HepG2 (cell line): ENCODE measurements around the gene CPXM2. TPM values are rescaled to one million over a fixed set of nuclear protein-coding genes. Genes with fewer than 3 reads are reported as not detected.

Experiments used
- ATAC-seq: fragments of 200-7000 bp; cut with Tn5 transposase; 3 replicates; pipeline ENCODE4 v1.9.1; 2020; ENCODE audit warnings: mild to moderate bottlenecking, moderate library complexity
- BruUV-seq: library from RNA; stranded (reverse); fragments of 400-500 nt; replicated peaks from 2 replicates; lab custom pipeline; 2021; lab: Mats Ljungman, UMichigan
- CTCF ChIA-PET: fragments of 300-600 bp; formaldehyde crosslinking; extraction: SDS; loops from one replicate; lab custom pipeline; 2021; ENCODE audit warnings: low total read pairs, inconsistent platforms, low intra/inter-chr PET ratio; lab: Yijun Ruan, JAX
- POLR2A ChIA-PET: fragments of 350-600 bp; sonication (Branson Sonifier 250); formaldehyde crosslinking; loops from one replicate; lab custom pipeline; 2020; ENCODE audit warnings: antibody characterized with exemption, inconsistent platforms; lab: Yijun Ruan, JAX
- DNase-seq: peaks from one replicate; pipeline ENCODE4 v3.0.0-alpha.2; 2015; ENCODE audit warnings: low spot score
- FAIRE-seq: peaks from 3 replicates; lab custom pipeline; 2011; peaks lifted over from hg19 to GRCh38; lab: Jason Lieb, UNC
- H2AFZ ChIP-seq: one replicate; pipeline ENCODE4 v1.6.1; 2011; ENCODE audit warnings: low read length, inconsistent platforms
- H3K27ac ChIP-seq: fragments of 300-600 bp; 3 replicates; pipeline ENCODE4 v1.8.0; 2011; ENCODE audit warnings: mixed run types, mild to moderate bottlenecking, mixed read lengths, low read length, inconsistent platforms; ENCODE audit not compliant: insufficient read depth; ENCODE audit errors: extremely low read length
- H3K27me3 ChIP-seq, 2 experiments: fragments of 200-600 bp in 1 of 2; 2 replicates in 1 of 2; 3 replicates in 1 of 2; pipeline versions ENCODE4 v1.6.0 to v1.8.0; 2011; ENCODE audit warnings: low read length in 2 of 2, mild to moderate bottlenecking in 2 of 2, moderate library complexity in 2 of 2, inconsistent platforms in 1 of 2; ENCODE audit not compliant: insufficient read depth in 2 of 2, control insufficient read depth in 1 of 2
- H3K36me3 ChIP-seq, 2 experiments: fragments of 200-600 bp in 1 of 2; replicated peaks in 1 of 2; 2 replicates in 1 of 2; 3 replicates in 1 of 2; pipeline versions ENCODE4 v1.5.1 to v1.8.0; 2011; ENCODE audit warnings: low read length in 2 of 2, inconsistent platforms in 1 of 2; ENCODE audit not compliant: insufficient read depth in 2 of 2, control insufficient read depth in 1 of 2
- H3K4me1 ChIP-seq: 2 replicates; pipeline ENCODE4 v1.5.1; 2012; ENCODE audit warnings: low read length, inconsistent platforms; ENCODE audit not compliant: insufficient read depth
- H3K4me2 ChIP-seq: 2 replicates; pipeline ENCODE4 v1.6.0; 2011; ENCODE audit warnings: low read depth, low read length, inconsistent platforms
- H3K4me3 ChIP-seq, 3 experiments: fragments of 200-600 bp in 1 of 3; sonication (generic), shearing (Covaris generic) in 1 of 3; replicated peaks in 1 of 3; 2 replicates each; pipeline ENCODE4 v1.5.1; 2011 to 2016; ENCODE audit warnings: low read length in 3 of 3, inconsistent platforms in 2 of 3, low read depth in 2 of 3, mild to moderate bottlenecking in 2 of 3, control low read depth in 1 of 3, mixed read lengths in 1 of 3; ENCODE audit not compliant: insufficient read depth in 1 of 3
- H3K79me2 ChIP-seq: one replicate; pipeline ENCODE4 v1.6.1; 2011; ENCODE audit warnings: low read length, inconsistent platforms; ENCODE audit not compliant: insufficient read depth
- H3K9ac ChIP-seq: 2 replicates; pipeline ENCODE4 v1.6.0; 2011; ENCODE audit warnings: mild to moderate bottlenecking, low read depth, low read length, inconsistent platforms; ENCODE audit not compliant: insufficient read depth
- H3K9me3 ChIP-seq: 2 replicates; pipeline ENCODE4 v1.5.1; 2012; ENCODE audit warnings: mild to moderate bottlenecking, low read length
- H4K20me1 ChIP-seq: 2 replicates; pipeline ENCODE4 v1.6.0; 2011; ENCODE audit warnings: inconsistent platforms, mild to moderate bottlenecking, low read length, moderate library complexity; ENCODE audit not compliant: insufficient read depth
- ARNT ChIP-seq: fragments of 450-650 bp; IDR thresholded peaks from 2 replicates; pipeline ENCODE4 v1.6.1; 2017
- DZIP1 ChIP-seq: sonication (generic); formaldehyde crosslinking; IDR thresholded peaks from 2 replicates; pipeline ENCODE4 v1.5.0; 2020; ENCODE audit warnings: mild to moderate bottlenecking, missing genetic modification reagents
- FOXK2 ChIP-seq: fragments of 450-650 bp; IDR thresholded peaks from 2 replicates; pipeline ENCODE4 v1.6.1; 2016
- HHEX ChIP-seq: IDR thresholded peaks from 2 replicates; pipeline ENCODE4 v1.6.1; 2016; ENCODE audit warnings: control low read depth
- RFXAP ChIP-seq: sonication (generic); formaldehyde crosslinking; IDR thresholded peaks from 2 replicates; pipeline ENCODE4 v1.4.0; 2020; ENCODE audit warnings: missing genetic modification reagents, borderline replicate concordance
- SMYD3 ChIP-seq: sonication (generic); formaldehyde crosslinking; IDR thresholded peaks from 2 replicates; pipeline ENCODE4 v1.8.1; 2023; ENCODE audit warnings: mild to moderate bottlenecking, missing genetic modification reagents
- SOX5 ChIP-seq: IDR thresholded peaks from 2 replicates; pipeline ENCODE4 v1.6.1; 2016; ENCODE audit warnings: borderline replicate concordance
- ZNF775 ChIP-seq: sonication (generic); formaldehyde crosslinking; IDR thresholded peaks from 2 replicates; pipeline ENCODE4 v1.4.0; 2020; ENCODE audit warnings: missing genetic modification reagents, mild to moderate bottlenecking, moderate library complexity, borderline replicate concordance
- ZNF777 ChIP-seq: sonication (generic); formaldehyde crosslinking; IDR thresholded peaks from 2 replicates; pipeline ENCODE4 v1.4.0; 2020; ENCODE audit warnings: missing genetic modification reagents
- ZNF83 ChIP-seq: sonication (generic); formaldehyde crosslinking; IDR thresholded peaks from 2 replicates; pipeline ENCODE4 v1.4.0; 2020; ENCODE audit warnings: missing genetic modification reagents, mild to moderate bottlenecking, borderline replicate concordance
- WGBS: methylation state at CpG from one replicate; pipeline ENCODE4 v1.1.6; 2017; ENCODE audit warnings: low lambda C conversion rate; 5-methylcytosine and 5-hydroxymethylcytosine counted together
- in situ Hi-C: cut with HindIII; loops from 2 replicates; pipeline ENCODE4 v1.10.0; 2017; ENCODE audit warnings: low pct_unique_long_range_greater_than_20kb; ENCODE audit not compliant: extremely low pct_ligation_motif_present
- intact Hi-C: fragments of 100-400 bp; cut with micrococcal nuclease; formaldehyde crosslinking; loops from one replicate; pipeline ENCODE4 v1.10.0; 2022; ENCODE audit not compliant: unreplicated experiment
- polyA plus RNA-seq, 8 experiments: library from polyadenylated mRNA; depleted of rRNA in 3 of 8; stranded (reverse) in 7 of 8; unstranded in 1 of 8; fragments of >200 nt; fragmentation: Illumina TruSeq in 4 of 8; extraction: Trizol in 4 of 8; gene quantifications; 2 replicates each; pipeline versions ENCODE4 v1.2.1 to v1.2.3, GENCODE V29; 2011 to 2016; ENCODE audit warnings: low read depth in 4 of 8, missing spikeins in 1 of 8, mixed read lengths in 1 of 8; ENCODE audit not compliant: insufficient read depth in 1 of 8
- total RNA-seq, 5 experiments: library from RNA; depleted of rRNA; stranded (reverse); fragments of >200 nt; fragmentation: Illumina TruSeq; extraction: Trizol; gene quantifications; 2 replicates each; pipeline ENCODE4 v1.2.3, GENCODE V29; 2016; ENCODE audit warnings: low read depth in 1 of 5

The CPXM2 gene
- total and polyA plus RNA-seq, 2 of the 13 experiments (the other 11 are each of a cell fraction or from before 2014, with no cell fraction given) = 0.03 TPM; not detected in 1

GRCh38 chr10:123778719-123779517 is 112.7 kb downstream of the CPXM2 start:
- Histone ChIP-seq H3K27ac (no peak overlapping the region), H4K20me1 (no peaks in the 10 kb centered on the region), H3K9me3 (no peaks in the 10 kb centered on the region), H3K4me1 (no peaks in the 10 kb centered on the region), H3K9ac (no peak overlapping the region), H3K4me2 (no peak overlapping the region), H3K4me3 (no peak overlapping the region), H2AFZ (no peak overlapping the region), H3K36me3 (no peaks in the 10 kb centered on the region), H3K27me3 (peaks cover 2 to 26% of the 10 kb centered on the region in 2 experiments; a peak in 4 of 5 replicates), H3K79me2 (no peaks in the 10 kb centered on the region)
- in situ Hi-C loops (no loop called here), intact Hi-C loops (no loop called here)
- POLR2A ChIA-PET = no interaction called here
- CTCF ChIA-PET = no interaction called here
- WGBS = 39% methylated on average over 7 of the region's 7 CpGs
- ATAC-seq (no peak), DNase-seq (no peak), FAIRE-seq (no peak)
- TF ChIP-seq SMYD3 (CRISPR knock-in tag) (no peak), ZNF777 (CRISPR knock-in tag) (no peak), HHEX (CRISPR knock-in tag) (no peak), FOXK2 (no peak)
- BruUV-seq = no TSS peak

- no peaks in the 10 kb centered on the region for H3K9me3 ChIP-seq
- in situ Hi-C loops (no loop called here), intact Hi-C loops (no loop called here)
- no peaks in the 10 kb centered on the region for H3K36me3 ChIP-seq
- no peaks in the 10 kb centered on the region for H4K20me1 ChIP-seq
- no peak for ATAC-seq
- BruUV-seq = no TSS peak
- TF ChIP-seq SOX5 (no peak), ARNT (no peak), ZNF83 (CRISPR knock-in tag) (no peak), DZIP1 (CRISPR knock-in tag) (no peak), RFXAP (CRISPR knock-in tag) (no peak), ZNF775 (no peak)
- no peak overlapping the region for H3K9ac ChIP-seq
- H3K27ac ChIP-seq = no peak overlapping the region
- DNase-seq = no peak
- no peak overlapping the region for H3K4me3 ChIP-seq
- FAIRE-seq = no peak
- H3K4me2 ChIP-seq = no peak overlapping the region
- H3K79me2 ChIP-seq = no peaks in the 10 kb centered on the region
- ChIA-PET CTCF (no interaction called here), POLR2A (no interaction called here)
- WGBS = 13% methylated on average over 3 of the region's 3 CpGs
- H3K27me3 ChIP-seq = peaks cover 2 to 19% of the 10 kb centered on the region in 2 experiments; a peak in 3 of 5 replicates
- H2AFZ ChIP-seq = no peak overlapping the region
- no peaks in the 10 kb centered on the region for H3K4me1 ChIP-seq
Observed at GRCh38 chr10:123777881-123778280, 113.7 kb downstream of the CPXM2 start.
